Nephron progenitor cell (in vitro differentiated cells): ENCODE data around the gene WNT5A.

ENCODE experiments used
- DNase-seq: peaks from one replicate; pipeline ENCODE4 v3.0.0; 2021
- H3K27ac Mint-ChIP-seq: 2 replicates; pipeline ENCODE4 v1.8.0; 2021; ENCODE audit warnings: mild to moderate bottlenecking, moderate library complexity, mixed read lengths
- H3K27me3 Mint-ChIP-seq: 2 replicates; pipeline ENCODE4 v1.8.0; 2021; ENCODE audit warnings: mild to moderate bottlenecking, low read depth, mixed read lengths; ENCODE audit not compliant: poor library complexity
- H3K36me3 Mint-ChIP-seq: 2 replicates; pipeline ENCODE4 v1.8.0; 2021; ENCODE audit warnings: low read depth, mixed read lengths
- H3K4me1 Mint-ChIP-seq: 2 replicates; pipeline ENCODE4 v1.8.0; 2021; ENCODE audit warnings: mixed read lengths
- H3K4me3 Mint-ChIP-seq: 2 replicates; pipeline ENCODE4 v1.8.0; 2021; ENCODE audit warnings: mild to moderate bottlenecking, moderate library complexity, mixed read lengths
- H3K9me3 Mint-ChIP-seq: 2 replicates; pipeline ENCODE4 v1.8.0; 2021; ENCODE audit warnings: mild to moderate bottlenecking, moderate library complexity, mixed read lengths
- TF ChIP-seq, protein P1 (sequence below): fragments of 200-600 bp; sonication (generic); IDR thresholded peaks from 2 replicates; pipeline ENCODE4 v1.5.0; 2021; ENCODE audit warnings: antibody characterized with exemption

WNT5A gene

GRCh38 chr3:55474213-55474632 is 12.9 kb downstream of the WNT5A start:
- peaks cover 59% of the 10 kb centered on the region for H3K4me1 Mint-ChIP-seq
- TF ChIP-seq, protein P1, sequence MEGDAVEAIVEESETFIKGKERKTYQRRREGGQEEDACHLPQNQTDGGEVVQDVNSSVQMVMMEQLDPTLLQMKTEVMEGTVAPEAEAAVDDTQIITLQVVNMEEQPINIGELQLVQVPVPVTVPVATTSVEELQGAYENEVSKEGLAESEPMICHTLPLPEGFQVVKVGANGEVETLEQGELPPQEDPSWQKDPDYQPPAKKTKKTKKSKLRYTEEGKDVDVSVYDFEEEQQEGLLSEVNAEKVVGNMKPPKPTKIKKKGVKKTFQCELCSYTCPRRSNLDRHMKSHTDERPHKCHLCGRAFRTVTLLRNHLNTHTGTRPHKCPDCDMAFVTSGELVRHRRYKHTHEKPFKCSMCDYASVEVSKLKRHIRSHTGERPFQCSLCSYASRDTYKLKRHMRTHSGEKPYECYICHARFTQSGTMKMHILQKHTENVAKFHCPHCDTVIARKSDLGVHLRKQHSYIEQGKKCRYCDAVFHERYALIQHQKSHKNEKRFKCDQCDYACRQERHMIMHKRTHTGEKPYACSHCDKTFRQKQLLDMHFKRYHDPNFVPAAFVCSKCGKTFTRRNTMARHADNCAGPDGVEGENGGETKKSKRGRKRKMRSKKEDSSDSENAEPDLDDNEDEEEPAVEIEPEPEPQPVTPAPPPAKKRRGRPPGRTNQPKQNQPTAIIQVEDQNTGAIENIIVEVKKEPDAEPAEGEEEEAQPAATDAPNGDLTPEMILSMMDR, result no peak
- H3K36me3 Mint-ChIP-seq, result peaks cover 78% of the 10 kb centered on the region
- peak; percentile 31 for DNase-seq
- peak overlapping the region; percentile 58 for H3K4me3 Mint-ChIP-seq
- peak overlapping the region; percentile 38 for H3K27ac Mint-ChIP-seq
- H3K9me3 Mint-ChIP-seq, result no peaks in the 10 kb centered on the region
- no peaks in the 10 kb centered on the region for H3K27me3 Mint-ChIP-seq

- Mint-ChIP-seq H3K4me1 (peaks cover 59% of the 10 kb centered on the region), H3K36me3 (peaks cover 78% of the 10 kb centered on the region), H3K27me3 (no peaks in the 10 kb centered on the region), H3K4me3 (peak overlapping the region; percentile 58), H3K9me3 (no peaks in the 10 kb centered on the region), H3K27ac (peak overlapping the region; percentile 38)
- TF ChIP-seq, protein P1, result no peak
- no peak for DNase-seq
Observed at GRCh38 chr3:55473788-55474187, 13.3 kb downstream of the WNT5A start.

DNA sequence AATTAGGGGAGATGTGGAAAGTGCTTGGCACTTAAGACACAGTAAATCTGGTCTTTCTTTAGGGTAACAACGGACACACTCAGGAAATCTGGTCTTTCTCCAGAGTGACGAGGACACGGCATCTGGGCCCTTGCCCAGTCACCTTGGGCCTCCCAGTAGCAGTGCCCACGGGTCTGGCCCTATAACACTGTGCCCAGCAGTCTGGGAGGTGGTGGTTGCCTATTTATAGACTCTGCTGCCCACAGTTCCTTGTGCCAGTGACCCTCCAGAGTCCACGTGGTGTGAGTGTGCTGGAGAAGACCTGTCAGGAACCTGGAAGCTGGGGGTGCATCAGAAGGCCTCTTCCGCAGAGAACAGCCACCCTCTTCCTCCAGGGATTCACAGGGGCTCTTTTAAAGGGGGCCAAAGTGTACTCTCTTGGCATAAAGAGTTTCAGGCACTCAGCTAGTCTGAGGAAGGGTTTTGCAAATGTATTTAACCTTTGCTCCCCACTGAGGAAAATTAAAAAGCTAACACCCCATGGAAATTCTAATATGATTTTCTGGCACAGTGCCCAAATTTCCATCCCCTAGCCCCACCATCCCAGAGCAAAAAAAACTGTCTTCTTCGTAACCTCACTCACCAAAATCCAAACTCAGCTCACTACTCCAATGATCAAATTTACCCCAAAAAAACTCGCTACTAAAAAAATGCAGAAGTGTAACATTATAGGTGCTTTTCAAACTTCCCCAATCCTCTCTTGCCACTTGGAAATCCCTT is 15.4 kb downstream of the WNT5A start:
- Mint-ChIP-seq H3K27me3 (no peaks in the 10 kb centered on the region), H3K36me3 (peaks cover 72% of the 10 kb centered on the region), H3K27ac (no peak overlapping the region), H3K4me3 (no peak overlapping the region), H3K4me1 (peaks cover 44% of the 10 kb centered on the region), H3K9me3 (no peaks in the 10 kb centered on the region)
- no peak for DNase-seq
- TF ChIP-seq, protein P1, result no peak

- DNase-seq, result no peak
- Mint-ChIP-seq H3K27me3 (no peaks in the 10 kb centered on the region), H3K4me3 (no peak overlapping the region), H3K4me1 (peaks cover 38% of the 10 kb centered on the region), H3K36me3 (peaks cover 70% of the 10 kb centered on the region), H3K27ac (peak overlapping the region; percentile 82), H3K9me3 (no peaks in the 10 kb centered on the region)
- TF ChIP-seq, protein P1, result no peak
Observed at GRCh38 chr3:55471084-55471483, 16.0 kb downstream of the WNT5A start.

GRCh38 chr3:55469957-55470526 is 17.1 kb downstream of the WNT5A start:
- TF ChIP-seq, protein P1, result no peak
- no peak for DNase-seq
- Mint-ChIP-seq H3K9me3 (no peaks in the 10 kb centered on the region), H3K36me3 (peaks cover 70% of the 10 kb centered on the region), H3K4me1 (peaks cover 33% of the 10 kb centered on the region), H3K27me3 (no peaks in the 10 kb centered on the region), H3K4me3 (no peak overlapping the region), H3K27ac (no peak overlapping the region)
